SK-N-SH (cell line): Measurements from ENCODE around the gene GRIA1.

Experiments
- EZH2phosphoT487 ChIP-seq: fragments of 200-600 bp; sonication (generic); IDR thresholded peaks from 2 replicates; pipeline ENCODE4 v1.6.1; 2017; ENCODE audit warnings: low read depth, mixed run types, mild to moderate bottlenecking, antibody characterized with exemption, moderate library complexity, borderline replicate concordance
- FOXJ3 ChIP-seq: sonication (generic); formaldehyde crosslinking; IDR thresholded peaks from 2 replicates; pipeline ENCODE4 v1.5.1; 2020; ENCODE audit warnings: mild to moderate bottlenecking, missing genetic modification reagents
- GABPA ChIP-seq: IDR thresholded peaks from 2 replicates; pipeline ENCODE4 v1.4.0; 2012; ENCODE audit warnings: low read depth, mild to moderate bottlenecking
- NFIC ChIP-seq: IDR thresholded peaks from 2 replicates; pipeline ENCODE4 v1.4.0; 2012; ENCODE audit warnings: borderline replicate concordance
- NRF1 ChIP-seq: IDR thresholded peaks from 2 replicates; pipeline ENCODE4 v1.6.1; 2012; ENCODE audit warnings: low read depth, mild to moderate bottlenecking, low read length
- POLR2AphosphoS5 ChIP-seq: IDR thresholded peaks from 2 replicates; pipeline ENCODE4 v1.6.1; 2012; ENCODE audit warnings: low read depth, low read length
- RAD21 ChIP-seq: IDR thresholded peaks from 2 replicates; pipeline ENCODE4 v1.6.1; 2012; ENCODE audit warnings: mild to moderate bottlenecking, low read length
- RFX5 ChIP-seq: IDR thresholded peaks from 2 replicates; pipeline ENCODE4 v1.6.1; 2012; ENCODE audit warnings: mild to moderate bottlenecking, improper control_type of control experiment, low read length
- SIN3A ChIP-seq: IDR thresholded peaks from 2 replicates; pipeline ENCODE4 v1.6.1; 2012; ENCODE audit warnings: low read depth, mild to moderate bottlenecking, low read length, moderate library complexity, borderline replicate concordance
- TAF1 ChIP-seq: IDR thresholded peaks from 2 replicates; pipeline ENCODE4 v1.6.1; 2012; ENCODE audit warnings: low read depth, mild to moderate bottlenecking, low read length, moderate library complexity, borderline replicate concordance
- TF ChIP-seq, protein P1 (sequence below): fragments of 200-600 bp; sonication (generic); IDR thresholded peaks from 2 replicates; pipeline ENCODE4 v1.6.1; 2017; ENCODE audit warnings: antibody characterized with exemption, mild to moderate bottlenecking, moderate library complexity
- TF ChIP-seq, protein P2 (sequence below): fragments of 150-350 bp; IDR thresholded peaks from 2 replicates; pipeline ENCODE4 v1.6.1; 2017; ENCODE audit warnings: antibody characterized with exemption, low read length, low read depth, borderline replicate concordance

DNA sequence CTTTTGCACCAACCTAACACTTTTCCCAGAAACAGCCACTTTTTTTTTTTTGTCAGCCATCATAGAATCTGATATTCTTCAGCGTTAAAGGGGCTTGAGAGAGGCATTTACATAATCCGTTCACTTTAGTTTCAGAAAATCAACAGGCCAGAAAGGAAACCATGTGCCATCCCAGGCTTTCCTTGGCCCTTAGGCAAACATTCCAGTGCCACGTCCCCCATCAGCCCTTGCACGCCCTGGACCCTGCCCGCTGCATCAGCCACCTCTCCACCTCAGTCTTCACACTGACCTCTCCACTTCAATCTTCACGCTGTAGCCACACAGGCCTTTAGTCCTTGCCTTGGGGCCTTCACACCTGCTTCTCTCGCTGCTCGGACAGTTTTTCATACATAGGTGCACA lies 123.2 kb downstream of the GRIA1 start:
- TF ChIP-seq POLR2AphosphoS5 = no peak
- TF ChIP-seq, protein P1, sequence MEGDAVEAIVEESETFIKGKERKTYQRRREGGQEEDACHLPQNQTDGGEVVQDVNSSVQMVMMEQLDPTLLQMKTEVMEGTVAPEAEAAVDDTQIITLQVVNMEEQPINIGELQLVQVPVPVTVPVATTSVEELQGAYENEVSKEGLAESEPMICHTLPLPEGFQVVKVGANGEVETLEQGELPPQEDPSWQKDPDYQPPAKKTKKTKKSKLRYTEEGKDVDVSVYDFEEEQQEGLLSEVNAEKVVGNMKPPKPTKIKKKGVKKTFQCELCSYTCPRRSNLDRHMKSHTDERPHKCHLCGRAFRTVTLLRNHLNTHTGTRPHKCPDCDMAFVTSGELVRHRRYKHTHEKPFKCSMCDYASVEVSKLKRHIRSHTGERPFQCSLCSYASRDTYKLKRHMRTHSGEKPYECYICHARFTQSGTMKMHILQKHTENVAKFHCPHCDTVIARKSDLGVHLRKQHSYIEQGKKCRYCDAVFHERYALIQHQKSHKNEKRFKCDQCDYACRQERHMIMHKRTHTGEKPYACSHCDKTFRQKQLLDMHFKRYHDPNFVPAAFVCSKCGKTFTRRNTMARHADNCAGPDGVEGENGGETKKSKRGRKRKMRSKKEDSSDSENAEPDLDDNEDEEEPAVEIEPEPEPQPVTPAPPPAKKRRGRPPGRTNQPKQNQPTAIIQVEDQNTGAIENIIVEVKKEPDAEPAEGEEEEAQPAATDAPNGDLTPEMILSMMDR = no peak
- TF ChIP-seq NFIC = no peak
- TF ChIP-seq EZH2phosphoT487 = no peak
- TF ChIP-seq, protein P2, sequence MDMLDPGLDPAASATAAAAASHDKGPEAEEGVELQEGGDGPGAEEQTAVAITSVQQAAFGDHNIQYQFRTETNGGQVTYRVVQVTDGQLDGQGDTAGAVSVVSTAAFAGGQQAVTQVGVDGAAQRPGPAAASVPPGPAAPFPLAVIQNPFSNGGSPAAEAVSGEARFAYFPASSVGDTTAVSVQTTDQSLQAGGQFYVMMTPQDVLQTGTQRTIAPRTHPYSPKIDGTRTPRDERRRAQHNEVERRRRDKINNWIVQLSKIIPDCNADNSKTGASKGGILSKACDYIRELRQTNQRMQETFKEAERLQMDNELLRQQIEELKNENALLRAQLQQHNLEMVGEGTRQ = no peak
- TF ChIP-seq SIN3A = no peak
- TF ChIP-seq NRF1 = no peak
- TF ChIP-seq RFX5 = no peak
- no peak for TF ChIP-seq TAF1
- TF ChIP-seq RAD21 = no peak
- TF ChIP-seq GABPA = no peak
- TF ChIP-seq FOXJ3 (CRISPR knock-in tag) = no peak
